Measurements from ENCODE around the gene ARRB1.
"Not testable (repeated sequence)": the region's sequence is repeated elsewhere in the genome, so short reads cannot be mapped to it uniquely, and the experiment has no call there.

Gene ARRB1

GRCh38 chr11:75277991-75278790 lies 73.3 kb downstream of the ARRB1 start:
- TF ChIP-seq CTCF (conservative IDR thresholded peaks at IDR 0.05; ENCODE audit: low read depth, low read length) = no peak
- no peak for DNase-seq (ENCODE audit: low read depth)
- no peak overlapping the region for H3K4me3 ChIP-seq (ENCODE audit: low read length)

GRCh38 chr11:75277211-75277805 lies 74.2 kb downstream of the ARRB1 start:
- no peak for DNase-seq (ENCODE audit: low read depth)
- no peak for TF ChIP-seq CTCF (conservative IDR thresholded peaks at IDR 0.05; ENCODE audit: low read depth, low read length)

DNA sequence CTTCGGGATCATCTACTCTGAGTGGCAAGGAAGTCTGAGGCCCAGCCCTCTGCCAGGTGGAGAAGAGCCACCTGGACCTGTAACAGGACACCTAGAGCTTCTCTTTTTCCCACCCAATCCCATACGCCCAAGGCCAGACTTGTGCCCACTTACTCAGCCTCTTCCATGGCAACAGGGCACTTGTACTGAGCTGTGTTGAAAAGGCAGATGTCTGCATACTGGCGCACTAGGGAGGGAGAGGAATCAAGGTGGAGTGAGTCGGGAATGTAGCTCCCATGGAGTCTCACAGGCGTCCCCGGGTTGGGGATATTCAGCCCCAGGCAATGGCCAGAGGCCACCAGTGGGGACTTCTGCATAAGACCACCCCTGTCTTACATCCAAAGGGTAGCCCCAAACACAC lies 74.8 kb downstream of the ARRB1 start:
- no peak overlapping the region for H3K4me3 ChIP-seq (ENCODE audit: low read length)
- TF ChIP-seq CTCF (conservative IDR thresholded peaks at IDR 0.05; ENCODE audit: low read depth, low read length) = no peak

More at GRCh38 chr11:75277211-75277805, 74.2 kb downstream of the ARRB1 start:
- no peak overlapping the region for H3K4me3 ChIP-seq (ENCODE audit: low read length)

GRCh38 chr11:75276186-75276585 lies 75.3 kb downstream of the ARRB1 start:
- DNase-seq (ENCODE audit: low read depth) = no peak
- H3K4me3 ChIP-seq (ENCODE audit: low read length) = no peak overlapping the region
- TF ChIP-seq CTCF (conservative IDR thresholded peaks at IDR 0.05; ENCODE audit: low read depth, low read length) = no peak

More for the DNA sequence above, 74.8 kb downstream of the ARRB1 start:
- no peak for DNase-seq (ENCODE audit: low read depth)

DNA sequence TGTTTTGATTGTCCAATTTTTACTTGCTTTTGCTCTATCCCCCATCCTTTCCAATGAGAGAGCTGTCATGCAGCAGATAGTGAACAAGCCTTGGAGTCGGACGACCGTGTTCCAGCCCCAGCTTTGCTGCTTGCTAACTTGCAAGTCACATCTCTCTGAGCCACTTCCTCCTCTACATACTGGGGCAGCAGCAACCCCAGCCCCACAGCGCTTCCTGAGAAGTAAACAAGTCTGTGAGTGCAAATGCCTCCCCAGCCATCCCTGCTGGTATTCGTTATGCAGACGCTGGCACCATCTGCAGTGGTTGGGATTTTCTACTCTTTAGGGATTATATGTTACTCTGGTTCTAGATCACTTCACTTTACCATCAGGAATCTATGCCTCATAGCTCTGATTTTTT lies 75.9 kb downstream of the ARRB1 start:
- no peak overlapping the region for H3K4me3 ChIP-seq (ENCODE audit: low read length)
- no peak for TF ChIP-seq CTCF (conservative IDR thresholded peaks at IDR 0.05; ENCODE audit: low read depth, low read length)
- DNase-seq (ENCODE audit: low read depth) = no peak

GRCh38 chr11:75274716-75275115 lies 76.7 kb downstream of the ARRB1 start:
- not testable (repeated sequence) for H3K4me3 ChIP-seq (ENCODE audit: low read length); DNase-seq (ENCODE audit: low read depth)

DNA sequence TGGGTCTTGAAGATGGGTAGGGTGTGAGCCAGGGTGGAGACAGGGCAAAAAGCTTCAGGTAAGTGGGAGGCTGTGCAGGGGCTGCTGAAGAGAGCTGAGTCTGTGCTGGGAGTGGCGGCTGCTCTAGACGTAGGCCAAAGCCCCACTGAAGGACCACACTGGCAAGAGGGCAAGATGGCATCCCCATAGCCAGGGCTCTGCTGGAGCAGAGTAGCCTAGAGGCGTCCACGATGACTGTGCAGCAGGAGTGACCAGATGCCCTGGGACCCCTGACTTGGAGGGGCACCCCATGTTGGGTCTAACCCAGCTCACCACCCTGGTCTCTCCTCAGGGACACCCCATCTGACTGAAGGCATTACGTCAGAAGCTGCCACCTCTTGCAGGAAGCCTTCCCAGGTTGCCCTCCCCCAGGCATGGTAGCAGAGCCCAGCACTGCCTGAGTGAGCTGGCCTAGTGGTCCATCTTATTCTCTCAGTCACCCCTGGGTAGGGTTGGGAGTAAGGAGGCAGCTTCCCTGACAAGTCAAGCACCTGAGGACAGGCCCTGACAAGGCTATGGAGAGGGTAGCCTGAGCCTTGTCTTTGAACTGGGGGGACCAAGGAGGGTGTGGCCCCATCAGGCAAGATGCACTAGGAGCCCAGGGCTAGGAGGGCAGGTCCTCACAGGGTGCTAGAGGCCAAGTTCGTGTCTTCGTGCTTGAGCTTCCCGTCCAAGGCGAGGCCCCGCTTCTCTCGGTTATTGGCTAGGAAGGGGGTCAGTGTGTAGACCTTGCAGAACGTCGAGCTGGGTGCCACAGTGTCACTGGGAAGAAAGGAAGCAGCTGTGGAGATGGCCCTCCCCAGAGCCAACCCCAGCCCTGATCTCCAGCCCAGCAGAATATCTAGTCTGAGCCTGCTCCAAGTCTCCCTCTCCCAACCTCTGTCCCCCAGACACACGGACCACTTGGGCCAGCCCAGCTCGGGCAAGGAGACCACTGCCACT lies 77.8 kb downstream of the ARRB1 start:
- H3K4me3 ChIP-seq (ENCODE audit: low read length) = no peak overlapping the region
- no peak for TF ChIP-seq CTCF (conservative IDR thresholded peaks at IDR 0.05; ENCODE audit: low read depth, low read length)
- DNase-seq (ENCODE audit: low read depth) = no peak

Measured in retinal pigment epithelial cell (primary cell).